HG03469 (cell line): ENCODE data around the gene PLEKHA6.

Experiments
- ATAC-seq: cut with Tn5 transposase; IDR thresholded peaks from one replicate; pipeline ENCODE4 v1.9.1; 2021; ENCODE audit warnings: mild to moderate bottlenecking, moderate library complexity, moderate number of reproducible peaks; ENCODE audit not compliant: unreplicated experiment

The PLEKHA6 gene

GRCh38 chr1:204356997-204357396, 2.7 kb downstream of the PLEKHA6 start:
- no peak for ATAC-seq

GRCh38 chr1:204355913-204356312, 3.8 kb downstream of the PLEKHA6 start:
- ATAC-seq = no peak

- ATAC-seq = no peak
Measured at GRCh38 chr1:204354579-204354978, 5.2 kb downstream of the PLEKHA6 start.

- no peak for ATAC-seq
Measured at GRCh38 chr1:204353213-204353910, 6.4 kb downstream of the PLEKHA6 start.

- ATAC-seq = no peak
Measured at GRCh38 chr1:204350857-204351573, 8.7 kb downstream of the PLEKHA6 start.

- ATAC-seq = no peak
Measured at GRCh38 chr1:204350312-204350711, 9.4 kb downstream of the PLEKHA6 start.

- ATAC-seq = no peak
Measured at GRCh38 chr1:204349602-204350001, 10.1 kb downstream of the PLEKHA6 start.

GRCh38 chr1:204348722-204349121, 11.0 kb downstream of the PLEKHA6 start:
- ATAC-seq = no peak

GRCh38 chr1:204348242-204348641, 11.5 kb downstream of the PLEKHA6 start:
- no peak for ATAC-seq

GRCh38 chr1:204345941-204346645, 13.6 kb downstream of the PLEKHA6 start:
- no peak for ATAC-seq

- no peak for ATAC-seq
Measured at GRCh38 chr1:204345438-204345841, 14.3 kb downstream of the PLEKHA6 start.

- no peak for ATAC-seq
Measured at GRCh38 chr1:204344665-204345355, 14.9 kb downstream of the PLEKHA6 start.

GRCh38 chr1:204343802-204344201, 15.9 kb downstream of the PLEKHA6 start:
- no peak for ATAC-seq

- no peak for ATAC-seq
Measured at GRCh38 chr1:204343247-204343646, 16.5 kb downstream of the PLEKHA6 start.

GRCh38 chr1:204342310-204342709, 17.4 kb downstream of the PLEKHA6 start:
- ATAC-seq = no peak

- ATAC-seq = no peak
Measured at GRCh38 chr1:204341380-204341779, 18.3 kb downstream of the PLEKHA6 start.

- no peak for ATAC-seq
Measured at GRCh38 chr1:204340081-204340889, 19.4 kb downstream of the PLEKHA6 start.

GRCh38 chr1:204339541-204339940, 20.2 kb downstream of the PLEKHA6 start:
- no peak for ATAC-seq

GRCh38 chr1:204338997-204339396, 20.7 kb downstream of the PLEKHA6 start:
- ATAC-seq = no peak

GRCh38 chr1:204338360-204338759, 21.4 kb downstream of the PLEKHA6 start:
- no peak for ATAC-seq
